Thyroid gland (tissue), 4 donors: ENCODE data around the gene CTAGE4.
"Not testable (repeated sequence)": the region's sequence is repeated elsewhere in the genome, so short reads cannot be mapped to it uniquely, and the experiment has no call there.

Experiments
- POLR2A ChIP-seq, 2 donors: fragments of 450-650 bp; IDR thresholded peaks; one replicate each; pipeline ENCODE4 v1.6.1; 2017; ENCODE audit warnings: antibody characterized with exemption in 2 of 2, mild to moderate bottlenecking in 2 of 2, moderate library complexity in 1 of 2
- TF ChIP-seq, protein P1 (sequence below), 6 experiments: fragments of 200-600 bp in 3 of 6; fragments of 450-650 bp in 3 of 6; sonication (generic) in 3 of 6; IDR thresholded peaks; one replicate each; pipeline ENCODE4 v1.5.1; 2016 to 2019; ENCODE audit warnings: antibody characterized with exemption in 6 of 6, mild to moderate bottlenecking in 2 of 6, inconsistent platforms in 1 of 6, moderate library complexity in 1 of 6

DNA sequence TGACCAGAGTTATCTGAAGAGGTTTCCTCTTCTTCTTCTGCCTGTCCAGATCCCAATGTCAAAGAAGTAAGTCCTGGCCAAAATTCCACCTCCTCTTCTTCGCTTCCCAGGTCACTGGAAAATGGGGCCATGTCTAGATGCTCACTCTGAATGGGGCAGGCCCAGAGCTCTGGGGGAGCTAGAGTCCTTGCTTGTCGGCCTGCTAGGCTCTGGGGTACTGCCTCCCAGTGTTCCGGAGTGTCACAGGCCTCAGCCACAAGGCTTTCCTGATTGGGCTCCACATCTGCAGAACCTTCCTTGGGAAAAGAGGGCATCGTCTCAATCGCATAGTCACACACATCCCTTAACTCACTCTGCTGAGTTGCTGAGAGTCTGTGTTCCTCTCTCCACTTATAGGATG is 4.6 kb downstream of the CTAGE4 start:
- TF ChIP-seq, protein P1, sequence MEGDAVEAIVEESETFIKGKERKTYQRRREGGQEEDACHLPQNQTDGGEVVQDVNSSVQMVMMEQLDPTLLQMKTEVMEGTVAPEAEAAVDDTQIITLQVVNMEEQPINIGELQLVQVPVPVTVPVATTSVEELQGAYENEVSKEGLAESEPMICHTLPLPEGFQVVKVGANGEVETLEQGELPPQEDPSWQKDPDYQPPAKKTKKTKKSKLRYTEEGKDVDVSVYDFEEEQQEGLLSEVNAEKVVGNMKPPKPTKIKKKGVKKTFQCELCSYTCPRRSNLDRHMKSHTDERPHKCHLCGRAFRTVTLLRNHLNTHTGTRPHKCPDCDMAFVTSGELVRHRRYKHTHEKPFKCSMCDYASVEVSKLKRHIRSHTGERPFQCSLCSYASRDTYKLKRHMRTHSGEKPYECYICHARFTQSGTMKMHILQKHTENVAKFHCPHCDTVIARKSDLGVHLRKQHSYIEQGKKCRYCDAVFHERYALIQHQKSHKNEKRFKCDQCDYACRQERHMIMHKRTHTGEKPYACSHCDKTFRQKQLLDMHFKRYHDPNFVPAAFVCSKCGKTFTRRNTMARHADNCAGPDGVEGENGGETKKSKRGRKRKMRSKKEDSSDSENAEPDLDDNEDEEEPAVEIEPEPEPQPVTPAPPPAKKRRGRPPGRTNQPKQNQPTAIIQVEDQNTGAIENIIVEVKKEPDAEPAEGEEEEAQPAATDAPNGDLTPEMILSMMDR (IDR thresholded peaks at IDR 0.05): not testable (repeated sequence)
- not testable (repeated sequence) for TF ChIP-seq POLR2A (IDR thresholded peaks at IDR 0.05)
